ENCODE results near the gene LRRC39.

DNA sequence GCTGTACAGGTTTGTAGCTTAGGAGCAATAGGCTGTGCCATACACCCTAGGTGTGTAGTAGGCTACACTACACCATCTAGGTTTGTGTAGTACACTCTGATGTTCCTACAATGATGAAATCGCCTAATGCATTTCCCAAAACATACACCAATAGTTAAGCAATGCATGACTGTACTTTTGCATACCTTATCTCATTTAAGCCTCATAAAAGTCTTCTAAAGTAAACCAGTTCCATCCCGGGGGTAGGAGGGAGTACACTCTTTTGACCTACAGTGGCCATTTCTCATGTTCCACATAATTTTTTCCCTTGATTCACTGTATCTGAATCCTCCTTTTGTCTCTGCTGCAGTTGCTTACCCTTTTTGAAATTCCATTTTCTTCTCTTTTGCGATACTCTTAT, 32.9 kb downstream of the LRRC39 start:
- TF ChIP-seq, protein P1, sequence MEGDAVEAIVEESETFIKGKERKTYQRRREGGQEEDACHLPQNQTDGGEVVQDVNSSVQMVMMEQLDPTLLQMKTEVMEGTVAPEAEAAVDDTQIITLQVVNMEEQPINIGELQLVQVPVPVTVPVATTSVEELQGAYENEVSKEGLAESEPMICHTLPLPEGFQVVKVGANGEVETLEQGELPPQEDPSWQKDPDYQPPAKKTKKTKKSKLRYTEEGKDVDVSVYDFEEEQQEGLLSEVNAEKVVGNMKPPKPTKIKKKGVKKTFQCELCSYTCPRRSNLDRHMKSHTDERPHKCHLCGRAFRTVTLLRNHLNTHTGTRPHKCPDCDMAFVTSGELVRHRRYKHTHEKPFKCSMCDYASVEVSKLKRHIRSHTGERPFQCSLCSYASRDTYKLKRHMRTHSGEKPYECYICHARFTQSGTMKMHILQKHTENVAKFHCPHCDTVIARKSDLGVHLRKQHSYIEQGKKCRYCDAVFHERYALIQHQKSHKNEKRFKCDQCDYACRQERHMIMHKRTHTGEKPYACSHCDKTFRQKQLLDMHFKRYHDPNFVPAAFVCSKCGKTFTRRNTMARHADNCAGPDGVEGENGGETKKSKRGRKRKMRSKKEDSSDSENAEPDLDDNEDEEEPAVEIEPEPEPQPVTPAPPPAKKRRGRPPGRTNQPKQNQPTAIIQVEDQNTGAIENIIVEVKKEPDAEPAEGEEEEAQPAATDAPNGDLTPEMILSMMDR (IDR thresholded peaks at IDR 0.05) = no peak
- TF ChIP-seq POLR2A (IDR thresholded peaks at IDR 0.05) = no peak

Measured in tibial nerve (tissue), 3 donors.